Upper lobe of right lung (tissue), 1 donor: ENCODE data around the gene CP. TPM values are rescaled to one million over a fixed set of nuclear protein-coding genes. Genes with fewer than 3 reads are reported as not detected.

Experiments used
- ATAC-seq: fragments of 200-7000 bp; cut with Tn5 transposase; one replicate; pipeline ENCODE4 v1.9.1; 2020; ENCODE audit warnings: mild to moderate bottlenecking, moderate library complexity
- DNase-seq: peaks from one replicate; pipeline ENCODE4 v3.0.0-alpha.2; 2020
- H3K27ac ChIP-seq: fragments of 200-600 bp; one replicate; pipeline ENCODE4 v1.8.0; 2022
- H3K27me3 ChIP-seq: fragments of 200-600 bp; one replicate; pipeline ENCODE4 v1.8.0; 2022; ENCODE audit warnings: mild to moderate bottlenecking
- H3K36me3 ChIP-seq: fragments of 200-600 bp; one replicate; pipeline ENCODE4 v1.8.0; 2022
- H3K4me1 ChIP-seq: fragments of 200-600 bp; one replicate; pipeline ENCODE4 v1.8.0; 2022
- H3K4me3 ChIP-seq: fragments of 200-600 bp; one replicate; pipeline ENCODE4 v1.8.0; 2022; ENCODE audit warnings: mild to moderate bottlenecking
- H3K9me3 ChIP-seq: fragments of 200-600 bp; one replicate; pipeline ENCODE4 v1.8.0; 2022
- CTCF ChIP-seq: fragments of 200-600 bp; IDR thresholded peaks from one replicate; pipeline ENCODE4 v1.8.0; 2022; ENCODE audit warnings: antibody characterized with exemption
- intact Hi-C: fragments of 100-400 bp; cut with DNase I; formaldehyde crosslinking; loops from one replicate; pipeline ENCODE4 v1.11.0; 2022
- long read RNA-seq: library from polyadenylated mRNA; unstranded; transcript quantifications from one replicate; pipeline ENCODE4 v2.0.0, GENCODE V29; 2021
- total RNA-seq: library from RNA; stranded (reverse); fragmentation: NEBNext Ultra II Directional; extraction: Animal tissue kit (Norgen Biotek cat#: 25700); gene quantifications from one replicate; pipeline ENCODE4 v1.2.1, GENCODE V29; 2021
- donor health status: DM: no; HTN: yes; CAD: no; lungs with severe emphysema.

Gene CP
- 3.4 TPM for total RNA-seq
- long read RNA-seq, partial matches to known transcripts = 0 of 4 reads
- long read RNA-seq, other reads (novel, unspliced or antisense) = 4 of 4 reads

GRCh38 chr3:149221783-149222517 lies at the start of gene CP:
TSS of gene CP (minus strand) at chr3:149221829. CDS start at chr3:149221792, 37 bp downstream.
- Histone ChIP-seq H3K9me3 (no peaks in the 10 kb centered on the region), H3K36me3 (no peaks in the 10 kb centered on the region), H3K4me1 (peaks cover 12% of the 10 kb centered on the region), H3K27ac (no peak within 1 kb of the TSS), H3K27me3 (no peaks in the 10 kb centered on the region), H3K4me3 (no peak within 1 kb of the TSS)
- intact Hi-C loops = no loop called here
- no peak for DNase-seq
- TF ChIP-seq CTCF = no peak
- ATAC-seq = no peak

- intact Hi-C loops = loop anchor here (5.0 kb wide), 1 partner anchor 153 kb away; no protein-coding TSS in a partner anchor
Measured at GRCh38 chr3:149270180-149270579, 48.6 kb upstream of the CP start.

GRCh38 chr3:149269687-149270086 lies 48.1 kb upstream of the CP start:
- intact Hi-C loops = loop anchor here (5.0 kb wide), 1 partner anchor 152 kb away; no protein-coding TSS in a partner anchor
- DNase-seq (no peak), ATAC-seq (no peak)
- H3K4me3 ChIP-seq = no peak overlapping the region
- no peaks in the 10 kb centered on the region for H3K4me1 ChIP-seq
- TF ChIP-seq CTCF = no peak
- no peaks in the 10 kb centered on the region for H3K9me3 ChIP-seq
- H3K27ac ChIP-seq = no peak overlapping the region
- H3K36me3 ChIP-seq = no peaks in the 10 kb centered on the region
- no peaks in the 10 kb centered on the region for H3K27me3 ChIP-seq

More at GRCh38 chr3:149270180-149270579, 48.6 kb upstream of the CP start:
- H3K9me3 ChIP-seq = no peaks in the 10 kb centered on the region
- no peaks in the 10 kb centered on the region for H3K27me3 ChIP-seq
- H3K4me3 ChIP-seq = no peak overlapping the region
- H3K4me1 ChIP-seq = no peaks in the 10 kb centered on the region
- no peak for TF ChIP-seq CTCF
- no peak for ATAC-seq
- H3K36me3 ChIP-seq = no peaks in the 10 kb centered on the region
- no peak overlapping the region for H3K27ac ChIP-seq
- DNase-seq = no peak

GRCh38 chr3:149267565-149267964 lies 45.9 kb upstream of the CP start:
- no peaks in the 10 kb centered on the region for H3K9me3 ChIP-seq
- DNase-seq = no peak
- H3K27me3 ChIP-seq = no peaks in the 10 kb centered on the region
- no peaks in the 10 kb centered on the region for H3K4me1 ChIP-seq
- ATAC-seq = no peak
- H3K36me3 ChIP-seq = no peaks in the 10 kb centered on the region
- intact Hi-C loops = no loop called here
- no peak overlapping the region for H3K27ac ChIP-seq
- no peak overlapping the region for H3K4me3 ChIP-seq
- no peak for TF ChIP-seq CTCF

GRCh38 chr3:149266736-149267135 lies 45.1 kb upstream of the CP start:
- no peak for TF ChIP-seq CTCF
- ATAC-seq = no peak

More at GRCh38 chr3:149266736-149267135, 45.1 kb upstream of the CP start:
- H3K9me3 ChIP-seq = no peaks in the 10 kb centered on the region
- no peaks in the 10 kb centered on the region for H3K36me3 ChIP-seq
- no peak for DNase-seq
- H3K27me3 ChIP-seq = no peaks in the 10 kb centered on the region
- intact Hi-C loops = no loop called here
- H3K4me1 ChIP-seq = no peaks in the 10 kb centered on the region
- no peak overlapping the region for H3K27ac ChIP-seq
- H3K4me3 ChIP-seq = no peak overlapping the region
